H9 (cell line): ENCODE measurements around the gene NSF. TPM values are rescaled to one million over a fixed set of nuclear protein-coding genes. Genes with fewer than 3 reads are reported as not detected.

Source experiments
- DNase-seq: peaks from one replicate; pipeline ENCODE4 v3.0.0-alpha.2; 2017
- H2AFZ ChIP-seq: one replicate; pipeline ENCODE4 v1.6.1; 2013; ENCODE audit warnings: mild to moderate bottlenecking, low read length, control low read depth, moderate library complexity
- H2AK5ac ChIP-seq: 2 replicates; pipeline ENCODE4 v1.6.1; 2013; ENCODE audit warnings: low read length, control low read depth, mixed read lengths; ENCODE audit not compliant: insufficient read length
- H2BK120ac ChIP-seq: one replicate; pipeline ENCODE4 v1.6.1; 2013; ENCODE audit warnings: low read depth, mild to moderate bottlenecking, low read length, control low read depth, inconsistent platforms; ENCODE audit not compliant: poor library complexity, severe bottlenecking
- H2BK12ac ChIP-seq: 2 replicates; pipeline ENCODE4 v1.6.1; 2013; ENCODE audit warnings: low read length, control low read depth, mixed read lengths, low read depth; ENCODE audit not compliant: insufficient read length
- H2BK15ac ChIP-seq: 2 replicates; pipeline ENCODE4 v1.6.1; 2013; ENCODE audit warnings: low read depth, low read length, control low read depth
- H2BK20ac ChIP-seq: one replicate; pipeline ENCODE4 v1.6.1; 2013; ENCODE audit warnings: low read depth, mild to moderate bottlenecking, low read length, control low read depth, inconsistent platforms; ENCODE audit not compliant: poor library complexity, severe bottlenecking
- H2BK5ac ChIP-seq: 2 replicates; pipeline ENCODE4 v1.6.1; 2013; ENCODE audit warnings: low read length, control low read depth, mixed read lengths; ENCODE audit not compliant: insufficient read length
- H3K14ac ChIP-seq: 2 replicates; pipeline ENCODE4 v1.6.1; 2013; ENCODE audit warnings: low read length, control low read depth; ENCODE audit not compliant: insufficient read depth
- H3K18ac ChIP-seq: 2 replicates; pipeline ENCODE4 v1.6.1; 2013; ENCODE audit warnings: low read depth, mild to moderate bottlenecking, mixed read lengths, low read length, control low read depth; ENCODE audit not compliant: insufficient read length
- H3K23ac ChIP-seq: 2 replicates; pipeline ENCODE4 v1.6.1; 2013; ENCODE audit warnings: low read length, control low read depth, mixed read lengths, low read depth; ENCODE audit not compliant: insufficient read length
- H3K23me2 ChIP-seq: 2 replicates; pipeline ENCODE4 v1.6.1; 2013; ENCODE audit warnings: low read depth, mild to moderate bottlenecking, mixed read lengths, low read length, control low read depth; ENCODE audit not compliant: insufficient read length, poor library complexity, severe bottlenecking
- H3K27ac ChIP-seq: 2 replicates; pipeline ENCODE4 v1.5.1; 2013; ENCODE audit warnings: low read length, control low read depth, mixed read lengths, low read depth; ENCODE audit not compliant: insufficient read length
- H3K27me3 ChIP-seq: 2 replicates; pipeline ENCODE4 v1.6.1; 2013; ENCODE audit warnings: low read length, control low read depth, inconsistent platforms; ENCODE audit not compliant: insufficient read depth
- H3K4ac ChIP-seq: 2 replicates; pipeline ENCODE4 v1.6.1; 2013; ENCODE audit warnings: low read depth, mild to moderate bottlenecking, control low read depth, inconsistent platforms, low read length, moderate library complexity
- H3K4me1 ChIP-seq: 2 replicates; pipeline ENCODE4 v1.6.1; 2013; ENCODE audit warnings: low read length, control low read depth, inconsistent platforms; ENCODE audit not compliant: insufficient read depth
- H3K4me2 ChIP-seq: 2 replicates; pipeline ENCODE4 v1.6.1; 2013; ENCODE audit warnings: low read length, control low read depth, mixed read lengths; ENCODE audit not compliant: insufficient read length, insufficient read depth
- H3K56ac ChIP-seq: 2 replicates; pipeline ENCODE4 v1.6.1; 2013; ENCODE audit warnings: low read depth, mild to moderate bottlenecking, mixed read lengths, low read length, control low read depth; ENCODE audit not compliant: insufficient read length
- H3K79me1 ChIP-seq: 2 replicates; pipeline ENCODE4 v1.6.1; 2013; ENCODE audit warnings: low read depth, mild to moderate bottlenecking, moderate library complexity, low read length, control low read depth, inconsistent platforms; ENCODE audit not compliant: insufficient read depth, poor library complexity, severe bottlenecking
- H3K79me2 ChIP-seq: 2 replicates; pipeline ENCODE4 v1.6.1; 2013; ENCODE audit warnings: low read length, control low read depth, inconsistent platforms; ENCODE audit not compliant: insufficient read depth
- H3K9ac ChIP-seq: 2 replicates; pipeline ENCODE4 v1.6.1; 2013; ENCODE audit warnings: low read length, control low read depth, mixed read lengths; ENCODE audit not compliant: insufficient read length; ENCODE audit errors: extremely low read depth
- H3K9me3 ChIP-seq: one replicate; pipeline ENCODE4 v1.6.1; 2013; ENCODE audit warnings: low read depth, low read length, inconsistent platforms; ENCODE audit not compliant: control insufficient read depth
- H3T11ph ChIP-seq: one replicate; pipeline ENCODE4 v1.6.1; 2013; ENCODE audit warnings: mild to moderate bottlenecking, low read length, control low read depth, inconsistent platforms
- H4K20me1 ChIP-seq: one replicate; pipeline ENCODE4 v1.6.1; 2013; ENCODE audit not compliant: control insufficient read depth, insufficient read length, insufficient read depth
- H4K5ac ChIP-seq: 2 replicates; pipeline ENCODE4 v1.6.1; 2013; ENCODE audit warnings: low read depth, mild to moderate bottlenecking, mixed read lengths, low read length, control low read depth; ENCODE audit not compliant: insufficient read length
- H4K8ac ChIP-seq: replicated peaks from 2 replicates; pipeline ENCODE4 v1.6.1; 2013; ENCODE audit warnings: low read length, control low read depth, mixed read lengths, low read depth; ENCODE audit not compliant: insufficient read length
- H4K91ac ChIP-seq: 2 replicates; pipeline ENCODE4 v1.6.1; 2013; ENCODE audit warnings: low read depth, mild to moderate bottlenecking, moderate library complexity, mixed read lengths, low read length, control low read depth; ENCODE audit not compliant: insufficient read length
- H3K27ac Mint-ChIP-seq, 3 experiments: 2 replicates in 2 of 3; 3 replicates in 1 of 3; pipeline ENCODE4 v1.8.0; 2020 to 2021; ENCODE audit warnings: mixed read lengths in 3 of 3, mild to moderate bottlenecking in 1 of 3, moderate library complexity in 1 of 3
- H3K27me3 Mint-ChIP-seq: 2 replicates; pipeline ENCODE4 v1.8.0; 2021; ENCODE audit warnings: low read depth, mild to moderate bottlenecking, moderate library complexity, mixed read lengths
- H3K36me3 Mint-ChIP-seq, 3 experiments: 2 replicates in 2 of 3; 3 replicates in 1 of 3; pipeline ENCODE4 v1.8.0; 2020 to 2021; ENCODE audit warnings: low read depth in 3 of 3, mixed read lengths in 3 of 3; ENCODE audit not compliant: insufficient read depth in 1 of 3
- H3K4me1 Mint-ChIP-seq, 2 experiments: 2 replicates each; pipeline ENCODE4 v1.8.0; 2020; ENCODE audit warnings: mixed read lengths in 2 of 2
- H3K4me3 Mint-ChIP-seq, 2 experiments: 2 replicates in 1 of 2; 3 replicates in 1 of 2; pipeline ENCODE4 v1.8.0; 2020 to 2021; ENCODE audit warnings: mild to moderate bottlenecking in 2 of 2, mixed read lengths in 2 of 2, moderate library complexity in 1 of 2
- H3K9me3 Mint-ChIP-seq, 2 experiments: 2 replicates in 1 of 2; 3 replicates in 1 of 2; pipeline ENCODE4 v1.8.0; 2020; ENCODE audit warnings: mild to moderate bottlenecking in 2 of 2, mixed read lengths in 2 of 2, moderate library complexity in 1 of 2
- CTCF ChIP-seq: fragments of 200-600 bp; sonication (generic); conservative IDR thresholded peaks from 3 replicates; pipeline ENCODE4 v1.8.0; 2021; ENCODE audit warnings: antibody characterized with exemption, mild to moderate bottlenecking
- WGBS: extraction: QIAGEN DNeasy Blood & Tissue Kit; methylation state at CpG from one replicate; pipeline ENCODE4 v1.1.7; 2013; ENCODE audit warnings: missing lambda C conversion rate, low lambda C conversion rate, mixed read lengths; ENCODE audit not compliant: insufficient read length; ENCODE audit errors: extremely low coverage; 5-methylcytosine and 5-hydroxymethylcytosine counted together
- total RNA-seq: library from RNA; stranded (reverse); gene quantifications from 2 replicates; pipeline ENCODE4 v1.2.1, GENCODE V29; 2021

NSF gene
- total RNA-seq, 1 experiment from 2014 or later = 36.4 TPM

GRCh38 chr17:46789610-46790009, 199.1 kb downstream of the NSF start:
- no peak for DNase-seq
- TF ChIP-seq CTCF = no peak
- Histone ChIP-seq H2BK20ac (no peak overlapping the region), H3K4ac (no peak overlapping the region), H3K9ac (no peak overlapping the region), H3T11ph (no peak overlapping the region), H4K8ac (no peak overlapping the region), H3K9me3 (no peaks in the 10 kb centered on the region), H2BK120ac (no peak overlapping the region), H2BK15ac (no peak overlapping the region), H3K23me2 (no peaks in the 10 kb centered on the region), H3K27me3 (no peaks in the 10 kb centered on the region; the same call in 1 of the 2 replicates), H4K5ac (no peak overlapping the region), H3K4me1 (0 out of 2 replicates have a peak, but pooled peaks cover 2% of the 10 kb centered on the region), H2BK5ac (no peak overlapping the region), H3K14ac (no peak overlapping the region), H3K18ac (no peak overlapping the region), H3K79me2 (no peaks in the 10 kb centered on the region), H3K56ac (no peak overlapping the region), H3K4me2 (no peak overlapping the region), H2AFZ (no peak overlapping the region), H3K23ac (no peak overlapping the region), H3K79me1 (no peaks in the 10 kb centered on the region), H3K27ac (no peak overlapping the region), H4K20me1 (no peaks in the 10 kb centered on the region), H2BK12ac (no peak overlapping the region), H2AK5ac (no peak overlapping the region), H4K91ac (no peak overlapping the region)
- Mint-ChIP-seq H3K36me3 (peaks cover 2 to 20% (median 9%) of the 10 kb centered on the region in 3 experiments; a peak in 5 of 7 replicates), H3K27ac (no peak overlapping the region; a peak in 1 of 7 replicates), H3K4me3 (no peak overlapping the region), H3K4me1 (peaks cover 25 to 40% of the 10 kb centered on the region in 2 experiments), H3K9me3 (peaks cover 5 to 12% of the 10 kb centered on the region in 2 experiments; a peak in 4 of 5 replicates), H3K27me3 (peaks cover 76% of the 10 kb centered on the region)
- no CpG with 5 or more reads among the region's 8 CpGs for WGBS
